HG02763 (cell line): Measurements from ENCODE around the gene AKAP10.
"Not testable (repeated sequence)": the region's sequence is repeated elsewhere in the genome, so short reads cannot be mapped to it uniquely, and the experiment has no call there.

Experiments used
- ATAC-seq: cut with Tn5 transposase; IDR thresholded peaks from one replicate; pipeline ENCODE4 v1.9.1; 2021; ENCODE audit warnings: mild to moderate bottlenecking, moderate library complexity; ENCODE audit not compliant: unreplicated experiment

AKAP10 gene

DNA sequence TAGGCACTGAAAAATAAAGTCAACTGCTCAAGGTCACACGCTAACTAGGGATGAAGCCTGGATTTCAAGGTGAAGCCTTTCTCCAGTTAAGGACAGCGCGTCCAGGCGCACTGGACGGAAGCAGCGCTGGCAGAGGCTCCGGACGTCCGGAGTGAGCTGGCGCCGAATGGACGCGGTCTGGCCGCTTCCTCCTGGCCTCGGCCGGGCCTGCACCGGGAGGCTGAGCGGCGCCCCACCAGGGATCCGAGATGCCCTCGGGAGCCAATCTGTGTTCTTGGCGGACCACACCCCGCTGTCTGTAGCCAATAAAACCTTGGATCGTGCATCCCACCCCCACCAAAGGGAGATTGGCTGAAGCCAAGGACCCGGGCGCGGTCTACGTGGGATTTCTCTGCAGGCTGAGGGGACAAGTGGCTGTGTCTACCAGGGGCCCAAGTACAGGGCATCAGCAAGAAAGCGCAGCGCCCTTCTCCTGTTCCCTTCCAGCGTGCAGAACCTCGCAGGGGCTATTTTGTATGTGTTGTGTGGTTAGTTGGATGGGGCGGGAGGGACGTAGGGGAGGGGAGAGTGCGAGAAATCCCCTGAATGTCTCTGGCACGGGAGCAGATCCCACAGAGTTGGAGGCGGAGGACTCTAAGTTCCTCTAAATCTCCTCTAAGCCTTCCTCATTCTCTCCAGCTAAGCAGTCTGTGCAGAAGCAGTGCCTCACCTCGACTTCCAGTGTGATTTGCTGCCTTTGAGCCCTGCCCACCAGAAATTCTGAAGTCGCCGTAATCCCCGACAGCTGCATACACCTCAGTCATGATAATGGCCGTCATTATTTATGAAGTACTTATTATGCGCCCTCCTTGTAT lies 2.5 kb upstream of the AKAP10 start:
- no peak for ATAC-seq

DNA sequence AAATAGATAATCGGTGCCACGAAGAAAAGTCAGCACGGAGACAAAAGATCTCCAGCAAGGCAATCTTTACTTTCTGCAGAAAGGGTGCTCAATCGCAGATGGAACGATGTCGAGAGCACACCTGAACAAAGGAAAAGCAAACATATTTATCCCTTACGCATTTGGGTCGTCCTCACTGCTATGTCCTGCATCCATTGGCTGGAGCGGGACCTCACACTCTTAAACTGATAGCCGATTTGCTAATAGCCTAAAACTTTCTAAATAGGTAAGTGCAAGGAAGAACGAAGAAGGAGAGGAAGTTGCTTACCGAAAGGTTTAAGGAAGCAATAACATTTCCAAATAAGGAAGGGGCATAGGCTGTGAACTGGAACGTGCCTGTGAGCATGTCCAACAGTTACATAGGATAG lies 1.2 kb upstream of the AKAP10 start:
- no peak for ATAC-seq

DNA sequence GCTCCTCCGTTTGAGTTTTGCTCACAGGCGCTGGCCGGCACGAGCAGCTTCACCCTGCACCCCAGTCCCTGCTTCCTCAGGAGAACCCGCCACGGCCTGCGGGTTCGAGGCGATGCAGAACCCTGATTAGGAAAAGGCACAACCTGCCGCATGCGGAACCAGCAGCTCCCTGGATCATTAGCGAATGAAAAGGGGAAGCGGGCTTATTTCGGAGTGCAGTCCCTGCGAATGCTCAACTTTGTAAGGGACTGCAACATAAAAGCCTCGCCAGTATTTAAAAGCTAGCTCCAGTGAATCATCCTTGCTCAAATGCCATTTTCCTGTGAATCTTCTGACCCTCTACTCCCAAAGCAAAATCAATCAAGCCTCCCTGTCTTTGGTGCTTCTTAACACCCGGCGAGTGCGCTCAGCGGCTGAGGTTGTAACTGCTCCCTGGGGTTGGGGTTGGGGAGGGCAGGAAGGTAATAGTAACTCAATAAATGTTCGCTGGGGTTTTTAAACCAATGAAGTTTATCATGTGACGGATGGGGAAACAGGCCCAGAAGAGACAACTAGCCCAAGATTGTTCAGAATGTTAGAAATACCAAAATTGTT lies 678 bp upstream of the AKAP10 start:
- ATAC-seq: no peak

DNA sequence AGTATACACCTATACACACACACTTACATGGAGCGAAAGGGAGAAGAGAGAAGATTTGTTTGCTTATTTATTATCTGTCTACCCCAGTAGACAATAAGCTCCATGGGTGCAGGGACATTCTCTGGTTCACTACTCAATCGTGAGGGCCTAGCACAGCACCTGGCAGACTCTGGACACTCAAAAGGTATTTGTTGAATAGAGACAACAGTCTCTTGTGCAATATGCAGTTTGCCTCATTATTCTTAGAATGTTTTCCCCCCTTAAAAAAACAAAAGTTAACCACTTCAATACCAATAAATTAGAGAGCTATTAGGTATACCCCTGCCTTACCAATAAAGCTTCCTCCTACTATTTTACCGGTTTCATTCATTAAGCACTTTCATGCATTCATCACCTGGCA lies 2.0 kb downstream of the AKAP10 start:
- ATAC-seq: no peak

DNA sequence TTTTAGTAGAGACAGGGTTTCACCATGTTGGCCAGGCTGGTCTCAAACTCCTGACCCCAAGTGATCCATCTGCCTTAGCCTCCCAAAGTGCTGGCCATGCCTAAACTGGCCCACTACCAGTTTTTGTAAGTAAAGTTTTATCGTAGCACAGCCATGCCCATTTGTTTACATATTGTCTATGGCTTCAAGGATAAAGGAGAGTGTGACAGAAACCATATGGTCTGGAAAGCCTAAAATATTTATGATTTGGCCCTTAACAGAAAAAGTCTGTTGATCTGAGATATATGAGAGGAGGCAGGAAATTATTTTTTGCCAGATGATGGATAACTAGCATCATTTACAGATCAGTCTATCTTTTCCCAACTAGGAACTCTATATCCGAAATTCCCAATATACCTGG lies 4.5 kb downstream of the AKAP10 start:
- no peak for ATAC-seq

DNA sequence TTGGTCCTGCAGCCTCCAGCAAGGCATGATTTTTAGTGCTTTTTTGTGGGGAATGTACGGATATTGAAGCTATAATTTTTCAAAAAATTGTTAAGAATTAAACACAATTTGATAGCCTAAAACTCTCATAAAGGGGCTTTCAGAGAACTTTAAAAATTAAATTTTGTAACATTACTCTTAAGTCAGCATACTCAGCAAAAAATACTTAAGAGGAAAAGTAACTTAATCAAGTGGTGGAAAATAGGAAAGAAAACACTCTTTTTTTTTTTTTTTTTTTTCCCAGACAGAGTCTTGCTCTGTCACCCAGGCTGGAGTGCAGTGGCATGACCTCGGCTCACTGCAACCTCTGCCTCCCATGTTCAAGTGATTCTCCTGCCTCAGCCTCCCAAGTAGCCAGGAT lies 14.7 kb downstream of the AKAP10 start:
- not testable (repeated sequence) for ATAC-seq

DNA sequence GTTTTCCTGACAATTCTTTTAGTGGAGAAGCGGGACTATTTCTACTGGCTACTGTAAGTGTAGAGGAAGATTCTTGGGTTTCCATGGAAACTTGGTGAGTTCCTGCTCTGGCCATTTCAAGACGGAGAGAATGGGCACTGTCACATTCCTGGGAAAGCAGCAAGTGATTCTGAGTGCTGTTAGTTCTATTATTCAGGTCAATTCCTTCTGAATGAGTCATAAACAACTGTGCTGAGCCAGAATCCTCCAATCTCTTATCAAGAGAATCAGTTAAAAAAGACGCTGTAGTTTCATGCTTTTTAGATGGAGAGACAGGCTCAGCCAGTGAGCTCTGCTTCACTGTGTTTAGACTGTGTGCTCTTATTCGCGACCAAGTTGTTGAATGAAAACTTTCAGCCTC lies 19.6 kb downstream of the AKAP10 start:
- ATAC-seq: no peak

DNA sequence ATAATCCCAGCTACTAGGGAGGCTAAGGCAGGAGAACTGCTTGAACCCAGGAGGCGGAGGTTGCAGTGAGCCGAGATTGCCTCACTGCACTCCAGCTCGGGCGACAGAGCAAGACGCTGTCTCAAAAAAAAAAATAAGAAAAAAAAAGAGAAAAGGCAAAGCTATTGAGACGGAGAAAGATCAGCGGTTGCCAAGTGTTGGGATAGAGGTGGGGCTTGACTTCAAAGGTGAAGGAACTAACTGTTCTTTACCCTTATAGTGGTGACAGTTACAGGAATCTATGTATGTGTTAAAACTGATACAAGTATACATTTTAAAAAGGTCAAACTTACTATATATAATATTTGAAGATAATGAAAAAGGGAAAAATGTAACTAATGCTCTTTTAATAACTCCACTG lies 22.5 kb downstream of the AKAP10 start:
- ATAC-seq: no peak

DNA sequence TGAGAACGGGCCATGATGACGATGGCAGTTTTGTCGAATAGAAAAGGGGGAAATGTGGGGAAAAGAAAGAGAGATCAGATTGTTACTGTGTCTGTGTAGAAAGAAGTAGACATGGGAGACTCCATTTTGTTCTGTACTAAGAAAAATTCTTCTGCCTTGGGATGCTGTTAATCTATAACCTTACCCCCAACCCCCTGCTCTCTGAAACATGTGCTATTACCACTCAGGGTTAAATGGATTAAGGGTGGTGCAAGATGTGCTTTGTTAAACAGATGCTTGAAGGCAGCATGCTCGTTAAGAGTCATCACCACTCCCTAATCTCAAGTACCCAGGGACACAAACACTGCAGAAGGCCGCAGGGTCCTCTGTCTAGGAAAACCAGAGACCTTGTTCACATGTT lies 26.2 kb downstream of the AKAP10 start:
- ATAC-seq: not testable (repeated sequence)

DNA sequence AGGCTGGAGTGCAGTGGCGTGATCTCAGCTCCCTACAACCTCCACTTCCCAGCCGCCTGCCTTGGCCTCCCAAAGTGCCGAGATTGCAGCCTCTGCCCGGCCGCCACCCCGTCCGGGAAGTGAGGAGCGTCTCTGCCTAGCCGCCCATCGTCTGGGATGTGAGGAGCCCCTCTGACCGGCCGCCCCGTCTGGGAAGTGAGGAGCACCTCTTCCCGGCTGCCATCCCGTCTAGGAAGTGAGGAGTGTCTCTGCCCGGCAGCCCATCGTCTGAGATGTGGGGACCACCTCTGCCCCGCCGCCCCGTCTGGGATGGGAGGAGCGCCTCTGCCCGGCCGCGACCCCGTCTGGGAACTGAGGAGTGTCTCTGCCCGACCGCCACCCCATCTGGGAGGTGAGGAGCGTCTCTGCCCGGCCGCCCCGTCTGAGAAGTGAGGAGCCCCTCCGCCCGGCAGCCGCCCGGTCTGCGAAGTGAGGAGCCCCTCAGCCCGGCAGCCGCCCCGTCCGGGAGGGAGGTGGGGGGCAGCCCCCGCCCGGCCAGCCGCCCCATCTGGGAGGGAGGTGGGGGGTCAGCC lies 26.9 kb downstream of the AKAP10 start:
- not testable (repeated sequence) for ATAC-seq

DNA sequence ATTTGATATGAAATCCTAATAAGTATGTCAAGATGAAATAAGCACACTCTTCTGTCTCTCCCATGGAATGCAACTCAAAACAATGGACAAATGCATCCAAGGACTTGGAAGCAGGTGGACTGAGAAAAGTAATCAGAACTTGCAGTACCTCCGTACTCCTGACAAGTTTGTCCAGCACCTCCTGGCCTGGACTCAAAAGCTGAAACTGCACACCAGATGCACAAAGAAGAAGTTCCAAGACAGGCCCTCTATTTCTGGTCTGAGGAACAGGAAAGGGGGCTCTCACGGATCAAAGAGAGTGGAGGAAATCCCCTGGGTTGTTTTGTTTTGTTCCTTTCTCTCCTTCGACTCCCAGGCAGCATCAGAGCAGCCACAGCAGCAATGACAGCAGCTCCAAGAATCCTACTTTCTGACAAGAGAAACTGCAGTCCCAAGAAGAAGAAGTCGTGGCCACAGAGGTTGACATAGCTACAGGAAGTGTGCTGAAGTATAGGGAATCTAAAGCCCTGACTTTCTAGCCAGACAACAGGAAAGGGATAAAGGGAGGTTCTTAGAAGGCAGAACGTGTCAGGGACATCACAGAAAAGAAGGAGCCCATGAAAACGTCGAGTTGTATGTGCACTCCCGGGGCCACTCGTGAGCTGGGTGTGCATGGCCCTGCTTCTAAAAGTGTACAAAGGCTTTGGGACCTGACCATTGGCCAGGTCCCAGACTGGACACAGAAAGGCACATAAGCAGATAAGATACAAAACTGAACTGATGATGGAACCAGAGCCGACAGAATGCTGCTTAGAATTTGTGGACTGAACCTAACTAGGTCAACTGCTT lies 29.3 kb downstream of the AKAP10 start:
- ATAC-seq: no peak

DNA sequence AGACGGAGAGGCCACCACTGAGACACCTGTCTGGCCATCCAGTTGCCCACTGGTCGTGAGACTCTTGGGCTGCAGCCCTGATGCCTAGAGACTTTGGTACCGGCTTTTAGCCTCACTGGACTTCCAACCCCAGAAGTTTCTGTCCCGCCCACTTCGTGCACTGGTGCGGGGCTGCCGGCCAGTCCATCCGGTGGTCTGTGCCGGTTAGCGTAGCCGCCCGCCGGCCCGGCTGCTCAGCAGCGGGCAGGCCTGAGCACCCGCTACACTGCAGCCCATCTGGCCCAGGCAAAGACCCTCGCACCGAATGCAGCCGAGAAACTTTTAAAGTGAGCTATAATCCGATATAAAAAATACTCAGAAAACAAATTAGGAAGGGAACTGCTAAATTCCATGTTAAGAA lies 30.7 kb downstream of the AKAP10 start:
- ATAC-seq: no peak

DNA sequence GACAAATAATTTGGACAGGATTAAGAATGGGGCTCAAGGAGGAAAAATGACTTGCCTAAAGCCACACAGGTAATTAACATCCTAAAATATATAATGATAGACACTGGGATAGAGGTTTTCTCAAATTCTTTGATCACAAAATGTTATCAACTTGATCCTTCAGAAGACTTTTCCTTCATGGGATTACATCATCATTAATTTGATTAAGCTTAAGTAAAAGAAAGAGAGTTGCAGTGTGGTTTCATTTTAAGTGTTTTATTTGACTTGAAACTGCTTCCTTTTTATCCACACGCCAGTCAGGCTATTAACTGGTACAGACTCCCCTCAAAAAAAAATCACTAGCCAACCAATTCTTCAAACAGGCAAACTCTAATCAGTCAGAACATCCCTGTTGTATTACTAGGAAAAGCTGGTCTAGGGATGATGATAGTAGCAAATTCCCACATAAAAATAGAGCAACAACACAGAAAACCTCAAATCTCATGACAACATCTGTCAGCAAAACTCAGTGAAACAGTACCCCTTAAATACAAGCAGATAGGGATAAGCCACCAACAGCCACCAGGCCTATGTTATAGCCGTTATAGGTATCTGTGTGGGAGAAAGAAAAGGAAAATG lies 32.5 kb downstream of the AKAP10 start:
- no peak for ATAC-seq

DNA sequence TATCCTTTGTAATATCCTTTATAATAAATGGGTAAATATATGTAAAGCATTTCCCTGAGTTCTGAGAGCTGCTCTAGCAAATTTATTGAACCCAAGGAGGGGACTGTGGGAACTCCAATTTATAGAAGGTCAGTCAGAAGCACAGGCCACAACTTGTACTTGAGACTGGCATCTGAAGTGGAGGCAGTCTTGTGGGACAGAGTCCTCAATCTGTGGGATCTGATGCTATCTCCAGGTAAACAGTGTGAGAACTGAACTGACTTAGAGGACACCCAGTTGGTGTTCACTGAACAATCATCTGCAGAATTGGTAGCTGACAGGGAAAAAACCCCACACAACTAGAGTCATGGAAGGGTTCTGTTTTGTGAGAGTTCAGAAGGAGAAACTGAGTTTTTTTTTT lies 34.0 kb downstream of the AKAP10 start:
- no peak for ATAC-seq

DNA sequence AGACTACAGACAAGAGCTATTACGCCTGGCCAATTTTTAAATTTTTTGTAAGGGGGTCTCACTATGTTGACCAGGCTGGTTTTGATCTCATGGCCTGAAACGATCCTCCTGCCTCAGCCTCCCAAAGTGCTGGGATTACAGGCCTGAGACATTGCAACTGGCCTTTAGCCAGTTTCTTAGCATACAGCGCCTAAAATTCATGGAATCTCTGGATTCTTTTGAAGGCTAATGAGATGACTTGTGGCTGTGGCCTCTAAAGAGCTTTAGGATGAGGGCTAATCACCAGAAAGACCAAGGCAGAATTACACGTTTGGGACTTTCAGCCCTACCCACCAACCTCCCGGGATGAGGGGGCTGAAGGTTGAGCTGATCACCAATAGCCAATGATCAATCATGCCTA lies 34.6 kb downstream of the AKAP10 start:
- ATAC-seq: no peak

DNA sequence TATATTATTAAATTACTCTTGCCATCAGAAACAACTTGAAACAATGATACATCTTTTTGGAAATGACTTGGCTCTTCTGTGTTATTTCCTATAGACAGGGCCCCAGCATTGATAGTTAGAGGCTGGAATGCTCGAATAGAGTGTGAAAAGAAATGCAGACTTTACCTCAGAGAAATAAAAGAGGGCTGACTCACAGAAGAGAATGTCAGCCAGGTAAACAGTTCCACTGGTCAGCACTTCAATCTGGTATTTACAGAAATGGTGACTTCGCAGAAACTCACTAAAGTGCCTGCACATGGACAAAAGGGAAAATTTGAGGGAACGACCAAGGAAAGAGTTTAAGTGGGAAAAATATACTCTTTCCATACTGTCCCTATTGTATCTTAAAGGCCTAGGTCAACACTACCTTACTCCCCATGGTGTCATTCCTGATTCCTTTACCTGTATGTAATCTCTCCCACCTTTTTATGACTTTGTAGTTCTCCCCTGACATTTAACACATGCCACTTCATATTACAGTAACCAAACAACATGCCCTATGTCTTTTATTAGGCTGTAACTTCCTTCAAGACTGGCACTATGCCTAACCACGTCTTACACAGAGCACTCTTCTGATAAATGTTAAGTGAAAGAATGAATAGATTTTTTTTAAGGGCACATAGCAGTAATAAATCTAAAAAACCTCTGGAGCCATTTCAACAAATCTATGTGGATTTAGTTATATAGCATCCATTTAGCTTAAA lies 36.7 kb downstream of the AKAP10 start:
- no peak for ATAC-seq

DNA sequence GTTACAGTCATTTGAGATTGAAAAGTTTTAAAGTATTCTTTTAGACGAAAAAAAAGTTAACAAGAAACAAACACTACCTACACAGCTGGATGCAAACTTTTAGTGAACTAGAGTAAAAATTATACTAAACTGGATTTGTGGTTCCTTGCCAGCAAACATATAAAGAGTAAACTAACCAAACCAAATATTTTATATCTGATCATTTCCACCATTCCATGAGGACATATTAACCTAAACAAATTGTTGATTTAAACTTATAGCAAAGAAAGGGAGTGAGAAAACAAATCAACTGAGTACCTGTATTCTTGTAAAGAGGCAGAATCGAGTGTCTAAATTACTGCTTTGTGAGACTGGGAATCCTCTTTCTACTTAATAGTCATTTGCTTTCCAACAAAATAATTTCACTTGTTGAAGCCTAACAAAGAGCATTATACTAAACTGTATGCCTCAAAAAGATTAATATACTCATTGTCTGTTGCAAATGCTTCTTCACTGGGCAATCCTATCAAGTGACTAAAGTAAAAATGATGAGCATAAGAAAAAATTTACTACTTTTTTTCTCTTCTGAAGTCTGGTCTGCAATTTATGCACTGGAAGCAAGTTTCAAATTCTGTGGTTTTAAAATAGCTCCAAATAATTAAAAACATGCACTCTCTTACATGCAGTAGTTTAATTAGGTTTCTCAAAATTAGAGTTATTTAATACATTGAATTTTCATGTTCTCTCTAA lies 37.5 kb downstream of the AKAP10 start:
- ATAC-seq: no peak

DNA sequence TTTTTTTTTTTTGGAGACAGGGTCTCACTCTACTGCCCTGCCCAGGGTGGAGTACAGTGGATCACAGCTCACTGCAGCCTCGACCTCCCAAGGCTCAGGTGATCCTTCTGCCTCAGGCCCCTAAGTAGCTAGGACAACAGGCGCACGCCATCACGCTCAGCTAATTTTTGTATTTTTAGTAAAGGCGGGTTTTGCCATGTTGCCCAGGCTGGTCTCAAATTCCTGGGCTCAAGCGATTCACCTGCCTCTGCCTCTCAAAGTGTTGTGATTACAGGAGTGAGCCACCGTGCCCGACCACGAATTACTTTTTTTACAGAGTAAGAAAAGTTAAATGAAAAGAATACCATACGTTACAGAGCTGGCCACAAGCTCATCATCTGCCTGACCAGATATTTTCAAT lies 38.9 kb downstream of the AKAP10 start:
- ATAC-seq: no peak

DNA sequence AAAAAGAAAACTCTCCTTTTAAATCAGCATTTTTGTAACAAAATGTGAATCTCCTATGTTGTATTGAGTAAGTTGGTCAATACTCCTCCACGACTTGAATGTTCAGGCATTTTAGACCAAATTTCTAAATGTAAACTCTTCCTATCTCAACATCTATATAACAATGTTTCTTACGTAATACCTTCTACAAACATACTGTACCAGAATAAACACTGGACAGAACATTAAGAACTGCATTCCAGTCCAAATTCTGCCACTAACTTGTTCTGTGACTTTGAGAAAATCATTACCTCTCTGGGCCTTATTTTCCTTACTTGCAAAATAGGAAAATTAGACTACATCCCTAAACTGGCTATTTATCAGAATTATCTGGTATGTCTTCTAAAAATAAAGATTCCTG lies 40.1 kb downstream of the AKAP10 start:
- no peak for ATAC-seq

DNA sequence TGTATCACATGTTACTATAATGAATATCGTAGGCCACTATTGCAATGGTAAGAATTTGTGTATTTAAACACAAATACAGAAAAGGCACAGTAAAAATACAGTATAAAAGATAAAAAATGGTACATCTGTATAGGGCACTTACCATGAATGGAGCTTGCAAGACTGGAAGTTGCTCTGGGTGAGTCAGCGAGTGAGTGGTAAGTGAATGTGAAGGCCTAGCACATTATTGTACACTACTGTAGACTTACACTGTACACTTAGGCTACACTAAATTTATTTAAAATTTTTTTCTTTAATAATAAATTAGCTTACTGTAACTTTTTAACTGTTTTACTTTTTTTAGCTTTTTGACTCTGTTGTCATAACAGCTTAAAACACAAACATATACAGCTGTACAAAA lies 42.5 kb downstream of the AKAP10 start:
- ATAC-seq: no peak
